Measurements from ENCODE around the gene ELP2. TPM values are rescaled to one million over a fixed set of nuclear protein-coding genes. Genes with fewer than 3 reads are reported as not detected.
"Not testable (repeated sequence)": the region's sequence is repeated elsewhere in the genome, so short reads cannot be mapped to it uniquely, and the experiment has no call there.

Gene ELP2
- total and polyA plus RNA-seq, 4 donors, result 31.4 to 257 (median 56.9) TPM

DNA sequence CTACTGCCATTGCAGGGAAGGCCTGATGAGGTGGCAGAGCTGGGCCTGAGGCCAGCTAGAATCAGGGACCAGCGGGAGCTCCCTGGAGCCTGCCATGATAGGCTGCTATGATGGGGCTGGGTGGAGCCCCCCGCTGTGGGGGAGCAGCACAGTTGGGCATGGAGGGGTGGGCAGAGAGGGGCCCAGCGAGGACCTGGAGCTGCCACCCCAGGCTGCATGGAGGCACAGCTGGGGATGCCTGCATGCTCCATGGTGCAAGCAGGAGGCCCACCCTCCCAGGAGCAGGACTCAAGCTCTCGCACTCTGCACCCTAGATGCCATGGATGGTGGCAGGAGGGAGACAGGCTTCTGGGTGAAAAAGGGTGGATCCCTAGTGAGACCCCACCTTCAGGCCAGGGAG, 44.5 kb upstream of the ELP2 start:
- ATAC-seq (ENCODE audit: insufficient read depth, low FRiP score), result no peak

DNA sequence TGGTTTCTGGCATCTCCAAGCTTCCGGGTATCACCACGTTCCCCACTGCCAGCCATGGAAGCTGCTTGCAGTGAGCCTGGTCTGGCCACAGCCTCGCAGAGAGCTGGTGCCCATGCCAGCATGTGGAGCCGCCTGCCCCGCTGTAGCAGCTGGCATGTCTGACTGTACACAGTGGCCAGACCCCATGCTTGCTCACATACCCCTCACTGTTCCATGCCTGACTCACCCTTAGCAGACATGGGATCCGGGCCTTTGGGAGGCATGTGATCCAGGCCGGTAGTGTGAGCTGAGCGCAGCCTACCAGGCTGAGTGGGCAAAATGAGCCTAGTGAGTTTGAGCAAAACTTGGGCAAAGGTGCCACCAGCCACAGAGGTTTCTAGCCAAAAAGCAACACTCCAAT, 43.5 kb upstream of the ELP2 start:
- Histone ChIP-seq H3K27ac (ENCODE audit: low read depth in 1 of 2, low read length in 1 of 2) (no peak overlapping the region), H3K36me3 (ENCODE audit: control insufficient read depth in 4 of 4, insufficient read depth in 4 of 4, low read length in 4 of 4) (no peaks in the 10 kb centered on the region), H3K4me1 (ENCODE audit: control insufficient read depth in 5 of 5, insufficient read depth in 5 of 5, low read length in 5 of 5) (no peaks in the 10 kb centered on the region), H3K9me3 (ENCODE audit: control insufficient read depth in 4 of 4, insufficient read depth in 3 of 4, low read length in 3 of 4) (peaks cover 0 to 2% (median 0%) of the 10 kb centered on the region in 4 donors), H3K27me3 (ENCODE audit: control insufficient read depth in 3 of 3, insufficient read depth in 3 of 3, low read length in 2 of 3) (no peaks in the 10 kb centered on the region), H3K9ac (ENCODE audit: insufficient read depth in 1 of 2, low read length in 2 of 2) (no peak overlapping the region), H3K4me3 (no peak overlapping the region)
- DNase-seq (no peak), ATAC-seq (ENCODE audit: insufficient read depth, low FRiP score) (no peak)
- TF ChIP-seq, protein P1, sequence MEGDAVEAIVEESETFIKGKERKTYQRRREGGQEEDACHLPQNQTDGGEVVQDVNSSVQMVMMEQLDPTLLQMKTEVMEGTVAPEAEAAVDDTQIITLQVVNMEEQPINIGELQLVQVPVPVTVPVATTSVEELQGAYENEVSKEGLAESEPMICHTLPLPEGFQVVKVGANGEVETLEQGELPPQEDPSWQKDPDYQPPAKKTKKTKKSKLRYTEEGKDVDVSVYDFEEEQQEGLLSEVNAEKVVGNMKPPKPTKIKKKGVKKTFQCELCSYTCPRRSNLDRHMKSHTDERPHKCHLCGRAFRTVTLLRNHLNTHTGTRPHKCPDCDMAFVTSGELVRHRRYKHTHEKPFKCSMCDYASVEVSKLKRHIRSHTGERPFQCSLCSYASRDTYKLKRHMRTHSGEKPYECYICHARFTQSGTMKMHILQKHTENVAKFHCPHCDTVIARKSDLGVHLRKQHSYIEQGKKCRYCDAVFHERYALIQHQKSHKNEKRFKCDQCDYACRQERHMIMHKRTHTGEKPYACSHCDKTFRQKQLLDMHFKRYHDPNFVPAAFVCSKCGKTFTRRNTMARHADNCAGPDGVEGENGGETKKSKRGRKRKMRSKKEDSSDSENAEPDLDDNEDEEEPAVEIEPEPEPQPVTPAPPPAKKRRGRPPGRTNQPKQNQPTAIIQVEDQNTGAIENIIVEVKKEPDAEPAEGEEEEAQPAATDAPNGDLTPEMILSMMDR (IDR thresholded peaks at IDR 0.05; ENCODE audit: control extremely low read depth, extremely low read depth), result no peak
- WGBS, 2 donors, result 79 to 85% methylated on average over 8 of the region's 8 CpGs

More for the DNA sequence above, 44.5 kb upstream of the ELP2 start:
- H3K9ac ChIP-seq (ENCODE audit: insufficient read depth in 1 of 2, low read length in 2 of 2), result no peak overlapping the region
- TF ChIP-seq, protein P1 (IDR thresholded peaks at IDR 0.05; ENCODE audit: control extremely low read depth, extremely low read depth), result no peak
- H3K36me3 ChIP-seq (ENCODE audit: control insufficient read depth in 4 of 4, insufficient read depth in 4 of 4, low read length in 4 of 4), result no peaks in the 10 kb centered on the region
- no peaks in the 10 kb centered on the region for H3K4me1 ChIP-seq (ENCODE audit: control insufficient read depth in 5 of 5, insufficient read depth in 5 of 5, low read length in 5 of 5)
- H3K9me3 ChIP-seq (ENCODE audit: control insufficient read depth in 4 of 4, insufficient read depth in 3 of 4, low read length in 3 of 4), result peaks cover 0 to 2% (median 0%) of the 10 kb centered on the region in 4 donors
- no peak overlapping the region for H3K4me3 ChIP-seq
- no peak for DNase-seq
- no peak overlapping the region for H3K27ac ChIP-seq (ENCODE audit: low read depth in 1 of 2, low read length in 1 of 2)
- no peaks in the 10 kb centered on the region for H3K27me3 ChIP-seq (ENCODE audit: control insufficient read depth in 3 of 3, insufficient read depth in 3 of 3, low read length in 2 of 3)
- 83 to 98% methylated on average over 4 of the region's 4 CpGs for WGBS, 2 donors

DNA sequence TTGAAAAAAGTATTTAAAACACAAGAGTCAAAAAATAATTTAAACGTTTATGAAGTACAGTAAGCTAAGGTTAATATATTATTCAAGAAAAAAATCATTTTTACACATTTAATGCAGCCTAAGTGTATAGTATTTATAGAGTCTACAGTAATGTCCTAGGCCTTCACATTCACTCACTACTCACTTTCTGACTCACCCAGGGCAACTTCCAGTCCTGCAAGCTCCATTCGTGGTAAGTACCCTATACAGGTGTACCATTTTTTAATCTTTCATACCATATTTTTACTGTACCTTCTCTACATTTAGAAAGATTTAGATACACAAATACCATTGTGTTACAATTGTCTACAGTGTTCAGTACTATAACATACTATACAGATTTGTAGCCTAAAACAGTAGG, 41.4 kb upstream of the ELP2 start:
- Histone ChIP-seq H3K4me1 (ENCODE audit: control insufficient read depth in 5 of 5, insufficient read depth in 5 of 5, low read length in 5 of 5) (no peaks in the 10 kb centered on the region), H3K9ac (ENCODE audit: insufficient read depth in 1 of 2, low read length in 2 of 2) (no peak overlapping the region), H3K27ac (ENCODE audit: low read depth in 1 of 2, low read length in 1 of 2) (no peak overlapping the region), H3K9me3 (ENCODE audit: control insufficient read depth in 4 of 4, insufficient read depth in 3 of 4, low read length in 3 of 4) (peaks cover 0 to 2% (median 0%) of the 10 kb centered on the region in 4 donors), H3K27me3 (ENCODE audit: control insufficient read depth in 3 of 3, insufficient read depth in 3 of 3, low read length in 2 of 3) (no peaks in the 10 kb centered on the region), H3K36me3 (ENCODE audit: control insufficient read depth in 4 of 4, insufficient read depth in 4 of 4, low read length in 4 of 4) (no peaks in the 10 kb centered on the region), H3K4me3 (no peak overlapping the region)
- 83 to 88% methylated on average over 2 of the region's 2 CpGs for WGBS, 2 donors
- DNase-seq (no peak), ATAC-seq (ENCODE audit: insufficient read depth, low FRiP score) (no peak)
- TF ChIP-seq, protein P1 (IDR thresholded peaks at IDR 0.05; ENCODE audit: control extremely low read depth, extremely low read depth), result no peak

GRCh38 chr18:36089001-36089400, 40.7 kb upstream of the ELP2 start:
- peaks cover 0 to 2% (median 0%) of the 10 kb centered on the region in 4 donors for H3K9me3 ChIP-seq (ENCODE audit: control insufficient read depth in 4 of 4, insufficient read depth in 3 of 4, low read length in 3 of 4)
- no peak overlapping the region for H3K27ac ChIP-seq (ENCODE audit: low read depth in 1 of 2, low read length in 1 of 2)
- no peaks in the 10 kb centered on the region for H3K4me1 ChIP-seq (ENCODE audit: control insufficient read depth in 5 of 5, insufficient read depth in 5 of 5, low read length in 5 of 5)
- ATAC-seq (ENCODE audit: insufficient read depth, low FRiP score) (no peak), DNase-seq (no peak)
- no peak overlapping the region for H3K9ac ChIP-seq (ENCODE audit: insufficient read depth in 1 of 2, low read length in 2 of 2)
- H3K27me3 ChIP-seq (ENCODE audit: control insufficient read depth in 3 of 3, insufficient read depth in 3 of 3, low read length in 2 of 3), result no peaks in the 10 kb centered on the region
- no peaks in the 10 kb centered on the region for H3K36me3 ChIP-seq (ENCODE audit: control insufficient read depth in 4 of 4, insufficient read depth in 4 of 4, low read length in 4 of 4)
- H3K4me3 ChIP-seq, result no peak overlapping the region
- 90 to 92% methylated on average over 6 of the region's 6 CpGs for WGBS, 2 donors
- TF ChIP-seq, protein P1 (IDR thresholded peaks at IDR 0.05; ENCODE audit: control extremely low read depth, extremely low read depth), result no peak

- not testable (repeated sequence) for DNase-seq; H3K27ac ChIP-seq (ENCODE audit: low read depth in 1 of 2, low read length in 1 of 2); H3K9me3 ChIP-seq (ENCODE audit: control insufficient read depth in 4 of 4, insufficient read depth in 3 of 4, low read length in 3 of 4); ATAC-seq (ENCODE audit: insufficient read depth, low FRiP score); H3K4me3 ChIP-seq; H3K4me1 ChIP-seq (ENCODE audit: control insufficient read depth in 5 of 5, insufficient read depth in 5 of 5, low read length in 5 of 5); H3K36me3 ChIP-seq (ENCODE audit: control insufficient read depth in 4 of 4, insufficient read depth in 4 of 4, low read length in 4 of 4); H3K9ac ChIP-seq (ENCODE audit: insufficient read depth in 1 of 2, low read length in 2 of 2); H3K27me3 ChIP-seq (ENCODE audit: control insufficient read depth in 3 of 3, insufficient read depth in 3 of 3, low read length in 2 of 3)
- WGBS, 2 donors, result 67 to 84% methylated on average over 5 of the region's 5 CpGs
These were observed 37.6 kb upstream of the ELP2 start for GRCh38 chr18:36092116-36092515.

All from lung (tissue), 12 donors.